ENCODE measurements around the gene VPS16.

DNA sequence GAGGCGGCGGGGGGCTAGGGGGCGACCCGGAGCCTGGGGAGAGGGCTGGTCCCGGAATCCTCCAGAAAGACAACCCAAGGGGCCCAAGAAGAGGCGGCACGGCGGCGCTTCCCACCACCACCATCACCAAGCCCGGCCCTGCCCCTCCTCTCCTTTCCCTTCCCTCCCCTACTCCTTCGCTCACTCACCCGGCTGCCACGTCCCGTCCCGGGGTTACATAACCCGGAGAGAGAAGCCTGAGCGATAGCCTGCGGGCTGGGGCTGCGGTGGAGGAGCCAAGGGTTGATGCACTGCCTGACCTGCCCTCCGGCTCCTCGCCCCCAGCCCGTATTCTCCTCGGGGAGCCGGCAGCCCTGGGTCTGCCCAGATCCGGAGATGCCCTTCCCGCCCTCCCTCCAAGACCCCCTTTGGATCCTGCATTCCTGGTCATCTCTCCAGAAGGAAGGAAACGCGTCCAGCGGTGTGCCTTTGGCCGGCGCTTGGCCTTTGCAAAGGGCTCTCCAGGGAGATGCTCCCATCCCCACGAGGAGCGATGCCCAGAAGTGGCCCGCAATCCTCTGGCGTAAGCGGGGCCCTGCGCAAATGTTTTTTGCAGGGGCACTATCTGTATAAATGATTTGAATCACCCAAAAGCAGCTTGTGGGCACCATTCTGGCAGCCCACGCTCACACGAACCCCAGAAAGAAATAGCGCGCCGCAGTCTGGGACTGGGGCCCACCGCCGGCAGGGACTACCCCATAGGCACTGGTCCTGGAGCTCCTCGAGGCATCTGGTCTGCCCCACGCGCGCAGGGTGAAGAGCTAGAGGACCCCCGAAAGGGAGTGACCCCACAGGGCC is 35.5 kb upstream of the VPS16 start:
- TF ChIP-seq, protein P1, sequence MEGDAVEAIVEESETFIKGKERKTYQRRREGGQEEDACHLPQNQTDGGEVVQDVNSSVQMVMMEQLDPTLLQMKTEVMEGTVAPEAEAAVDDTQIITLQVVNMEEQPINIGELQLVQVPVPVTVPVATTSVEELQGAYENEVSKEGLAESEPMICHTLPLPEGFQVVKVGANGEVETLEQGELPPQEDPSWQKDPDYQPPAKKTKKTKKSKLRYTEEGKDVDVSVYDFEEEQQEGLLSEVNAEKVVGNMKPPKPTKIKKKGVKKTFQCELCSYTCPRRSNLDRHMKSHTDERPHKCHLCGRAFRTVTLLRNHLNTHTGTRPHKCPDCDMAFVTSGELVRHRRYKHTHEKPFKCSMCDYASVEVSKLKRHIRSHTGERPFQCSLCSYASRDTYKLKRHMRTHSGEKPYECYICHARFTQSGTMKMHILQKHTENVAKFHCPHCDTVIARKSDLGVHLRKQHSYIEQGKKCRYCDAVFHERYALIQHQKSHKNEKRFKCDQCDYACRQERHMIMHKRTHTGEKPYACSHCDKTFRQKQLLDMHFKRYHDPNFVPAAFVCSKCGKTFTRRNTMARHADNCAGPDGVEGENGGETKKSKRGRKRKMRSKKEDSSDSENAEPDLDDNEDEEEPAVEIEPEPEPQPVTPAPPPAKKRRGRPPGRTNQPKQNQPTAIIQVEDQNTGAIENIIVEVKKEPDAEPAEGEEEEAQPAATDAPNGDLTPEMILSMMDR (IDR thresholded peaks at IDR 0.05): no peak
- TF ChIP-seq EP300 (IDR thresholded peaks at IDR 0.05): no peak

All from gastroesophageal sphincter (tissue), 3 donors.